ENCODE data around the gene ABCC8. TPM values are rescaled to one million over a fixed set of nuclear protein-coding genes. Genes with fewer than 3 reads are reported as not detected.
A peak's percentile ranks its signal among the peaks of the same experiment; 100 is the strongest.

ABCC8 gene
- total RNA-seq, 4 donors from 2014 or later = 0.38 to 2.2 TPM; not detected in 2

DNA sequence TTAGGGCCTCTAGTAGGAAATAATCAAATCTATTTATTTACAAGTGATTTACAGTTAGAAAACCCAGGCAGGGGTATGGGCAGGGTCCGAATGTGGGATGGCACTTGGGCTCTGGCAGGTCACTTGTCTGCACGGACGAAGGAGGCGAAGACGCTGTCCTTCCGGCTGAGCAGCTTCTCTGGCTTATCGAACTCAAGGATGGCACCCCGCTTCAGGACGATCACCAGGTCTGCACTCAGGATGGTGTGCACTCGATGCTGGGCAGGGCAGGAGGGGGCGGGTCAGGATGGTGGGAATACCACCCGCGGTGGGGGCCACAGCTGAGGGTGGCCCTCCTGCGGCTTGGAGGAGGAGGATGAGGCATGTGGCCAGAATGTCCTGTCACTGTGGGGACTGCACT is 83.8 kb downstream of the ABCC8 start:
- DNase-seq (ENCODE audit: low spot score) (no peak), ATAC-seq (ENCODE audit: low FRiP score) (no peak)
- TF ChIP-seq, protein P1, sequence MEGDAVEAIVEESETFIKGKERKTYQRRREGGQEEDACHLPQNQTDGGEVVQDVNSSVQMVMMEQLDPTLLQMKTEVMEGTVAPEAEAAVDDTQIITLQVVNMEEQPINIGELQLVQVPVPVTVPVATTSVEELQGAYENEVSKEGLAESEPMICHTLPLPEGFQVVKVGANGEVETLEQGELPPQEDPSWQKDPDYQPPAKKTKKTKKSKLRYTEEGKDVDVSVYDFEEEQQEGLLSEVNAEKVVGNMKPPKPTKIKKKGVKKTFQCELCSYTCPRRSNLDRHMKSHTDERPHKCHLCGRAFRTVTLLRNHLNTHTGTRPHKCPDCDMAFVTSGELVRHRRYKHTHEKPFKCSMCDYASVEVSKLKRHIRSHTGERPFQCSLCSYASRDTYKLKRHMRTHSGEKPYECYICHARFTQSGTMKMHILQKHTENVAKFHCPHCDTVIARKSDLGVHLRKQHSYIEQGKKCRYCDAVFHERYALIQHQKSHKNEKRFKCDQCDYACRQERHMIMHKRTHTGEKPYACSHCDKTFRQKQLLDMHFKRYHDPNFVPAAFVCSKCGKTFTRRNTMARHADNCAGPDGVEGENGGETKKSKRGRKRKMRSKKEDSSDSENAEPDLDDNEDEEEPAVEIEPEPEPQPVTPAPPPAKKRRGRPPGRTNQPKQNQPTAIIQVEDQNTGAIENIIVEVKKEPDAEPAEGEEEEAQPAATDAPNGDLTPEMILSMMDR (IDR thresholded peaks at IDR 0.05) = no peak

DNA sequence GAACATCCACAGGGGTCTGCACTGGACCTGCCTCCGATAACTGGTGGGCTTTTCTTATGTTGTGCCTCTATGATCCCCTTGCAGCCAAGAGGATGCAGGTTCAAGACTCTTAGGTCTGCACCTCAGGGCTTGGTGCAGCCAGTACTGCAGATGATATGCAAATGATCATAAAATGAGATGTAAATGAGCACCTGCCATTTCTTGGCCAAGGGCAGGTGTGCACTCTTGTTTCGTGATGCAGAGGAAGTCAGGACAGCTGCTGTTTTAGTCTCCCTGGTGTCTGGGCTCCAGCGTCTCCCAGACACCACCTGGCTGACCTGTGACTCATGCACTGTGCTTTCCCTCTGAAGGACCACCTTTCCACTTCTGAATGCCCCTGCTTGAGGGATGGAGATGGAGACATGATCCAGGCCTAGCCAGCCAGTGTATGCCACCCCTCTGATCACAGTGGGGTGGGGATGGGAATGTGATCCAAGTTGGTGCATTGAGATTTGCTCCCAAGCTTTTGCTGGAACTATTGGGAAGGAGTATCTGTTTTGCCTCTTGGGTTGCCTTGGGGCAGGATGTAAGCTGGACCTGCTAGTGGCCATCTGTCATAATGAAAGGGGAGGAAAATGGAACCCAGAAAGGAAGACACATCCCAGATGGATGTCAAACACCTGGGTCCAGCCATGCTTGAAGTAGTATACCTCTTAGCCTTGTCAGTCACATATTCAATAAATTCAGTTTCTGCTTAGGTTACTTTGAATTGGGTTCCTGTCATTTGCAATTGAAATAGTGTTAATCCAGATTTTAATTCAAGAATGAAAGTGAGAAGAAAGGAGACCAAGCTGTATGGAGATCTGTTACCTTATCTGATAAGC is 84.9 kb downstream of the ABCC8 start:
- TF ChIP-seq, protein P1 (IDR thresholded peaks at IDR 0.05) = no peak
- ATAC-seq (ENCODE audit: low FRiP score) = no peak

DNA sequence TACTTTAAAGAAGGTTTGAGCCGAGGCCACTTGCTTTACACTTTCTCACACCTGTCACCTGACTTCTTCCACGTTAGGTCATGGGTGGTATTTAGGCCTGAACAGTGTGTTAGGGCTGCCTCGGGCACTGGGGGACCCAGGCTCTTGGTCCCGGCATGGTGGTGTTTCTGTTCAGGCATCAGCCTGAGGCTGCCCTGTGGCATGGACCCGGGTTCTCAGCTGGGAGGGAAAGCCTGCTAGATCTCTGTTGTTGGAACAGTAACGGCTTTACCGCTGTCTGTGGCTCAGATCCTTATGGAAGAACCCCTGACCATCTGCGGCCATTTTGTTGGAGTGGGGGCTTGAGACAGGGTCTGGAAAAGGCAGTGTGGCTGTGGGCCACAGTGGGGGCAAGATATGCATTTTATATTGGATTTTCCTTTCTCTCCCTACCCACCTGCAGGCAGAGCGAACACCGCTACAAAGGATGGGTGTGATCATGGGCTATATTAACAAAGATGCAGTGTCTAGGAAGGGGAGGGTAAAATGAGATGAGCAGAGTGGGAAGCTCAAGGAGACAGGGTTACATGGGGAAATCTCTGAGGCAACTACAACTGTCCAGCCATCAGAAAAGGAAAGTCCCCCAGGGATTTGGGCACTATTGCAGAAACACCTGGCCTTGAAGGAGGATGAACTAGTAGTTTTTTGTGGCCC is 86.5 kb downstream of the ABCC8 start:
- ATAC-seq (ENCODE audit: low FRiP score) = no peak
- DNase-seq (ENCODE audit: low spot score) = no peak
- TF ChIP-seq, protein P1 (IDR thresholded peaks at IDR 0.05) = no peak

More for the DNA sequence above, 84.9 kb downstream of the ABCC8 start:
- DNase-seq (ENCODE audit: low spot score) = no peak

DNA sequence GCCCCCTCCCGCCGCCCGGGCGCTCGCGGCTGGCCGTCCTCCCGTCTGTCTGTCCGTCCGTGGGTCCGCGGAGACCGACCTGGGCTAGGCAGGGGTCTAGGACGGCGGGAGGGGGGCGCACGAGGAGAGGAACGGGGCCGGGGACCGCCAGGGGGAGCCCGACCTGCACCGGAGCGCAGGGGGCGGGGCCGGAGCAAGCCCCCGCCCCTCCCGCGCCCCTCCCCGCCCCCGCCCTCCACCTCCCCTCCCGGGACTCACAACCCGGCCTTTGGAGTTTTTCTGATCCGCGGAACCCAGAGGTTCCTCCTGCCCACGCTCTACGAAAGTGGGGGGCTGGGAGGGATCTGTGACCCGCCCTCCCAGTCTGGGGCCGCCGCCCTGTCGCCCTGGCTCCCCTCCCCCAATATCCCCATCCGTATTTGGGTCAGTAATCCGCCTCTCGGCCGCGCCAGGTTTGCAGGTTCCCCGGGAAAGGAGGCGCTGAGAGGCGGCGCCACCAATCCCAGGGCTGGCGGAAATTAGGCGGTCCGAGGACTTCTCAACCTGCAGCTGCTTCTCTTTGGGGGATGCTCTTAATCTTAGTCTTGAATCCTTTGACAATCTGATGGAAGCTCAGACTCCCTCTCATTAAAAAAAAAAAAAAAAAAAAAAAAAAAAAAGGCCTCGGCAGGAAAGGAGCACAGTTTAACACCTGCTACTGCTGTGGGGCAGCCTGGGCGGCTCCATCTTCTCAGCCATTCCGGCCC is 87.3 kb downstream of the ABCC8 start:
- peak; percentile 59 for DNase-seq (ENCODE audit: low spot score)
- TF ChIP-seq, protein P1 (IDR thresholded peaks at IDR 0.05) = no peak
- peak; percentile 83 for ATAC-seq (ENCODE audit: low FRiP score)

DNA sequence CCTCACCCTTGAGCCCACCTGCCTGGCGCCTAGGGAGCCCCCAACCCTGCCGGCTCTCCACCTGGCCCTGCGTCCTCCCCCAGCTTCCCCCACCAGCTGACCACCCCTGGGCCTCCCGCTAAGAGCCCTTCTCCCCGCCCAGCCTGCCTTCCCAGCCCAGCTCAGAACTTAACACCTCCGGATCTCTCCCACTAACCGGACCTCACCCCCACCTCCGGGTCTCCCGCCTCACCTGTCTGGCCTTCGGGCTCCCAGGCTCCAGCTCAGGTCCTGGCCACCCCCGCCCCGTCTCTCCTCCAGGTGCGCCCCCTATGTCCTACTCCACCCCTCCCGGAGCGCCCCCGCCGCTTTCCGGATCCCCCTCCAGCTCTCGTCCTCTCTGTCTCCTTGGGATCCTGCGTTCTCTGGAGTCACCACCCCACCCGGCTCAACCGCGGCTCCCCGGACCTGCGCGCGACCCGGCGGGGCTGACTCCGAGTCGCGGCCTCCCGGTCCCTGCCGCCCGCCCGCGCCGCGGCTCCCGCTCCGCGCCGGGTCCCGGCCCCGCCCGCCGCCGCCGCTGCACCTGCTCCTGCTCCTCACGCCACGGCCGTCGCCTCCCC is 87.9 kb downstream of the ABCC8 start, which contains the start of gene KCNJ11:
TSS of gene KCNJ11 (minus strand) at position 51 of the 602 bp plus-strand sequence. CDS start 568 bp downstream, outside the sequence.
- DNase-seq (ENCODE audit: low spot score) (no peak), ATAC-seq (ENCODE audit: low FRiP score) (peak; percentile 30)
- TF ChIP-seq, protein P1 (IDR thresholded peaks at IDR 0.05) = no peak

DNA sequence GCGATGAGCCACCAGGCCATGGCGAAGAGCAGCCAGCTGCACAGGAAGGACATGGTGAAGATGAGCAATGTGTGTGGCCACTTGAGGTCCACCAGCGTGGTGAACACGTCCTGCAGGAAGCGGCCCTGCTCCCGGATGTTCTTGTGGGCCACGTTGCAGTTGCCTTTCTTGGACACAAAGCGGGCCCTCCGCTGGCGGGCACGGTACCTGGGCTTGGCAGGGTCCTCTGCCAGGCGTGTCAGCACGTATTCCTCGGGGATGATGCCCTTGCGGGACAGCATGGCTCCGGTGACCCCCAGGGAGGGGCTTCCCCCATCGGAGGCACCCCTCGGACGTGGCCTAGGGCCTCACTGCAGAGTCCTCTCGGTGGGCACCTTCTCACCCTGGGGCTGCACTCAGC is 88.8 kb downstream of the ABCC8 start:
- ATAC-seq (ENCODE audit: low FRiP score) = no peak
- DNase-seq (ENCODE audit: low spot score) = no peak
- TF ChIP-seq, protein P1 (IDR thresholded peaks at IDR 0.05) = no peak
